HG02798 (cell line): Measurements from ENCODE around the gene SH3GL1.

Experiments used
- ATAC-seq: cut with Tn5 transposase; IDR thresholded peaks from one replicate; pipeline ENCODE4 v1.9.1; 2021; ENCODE audit warnings: mild to moderate bottlenecking; ENCODE audit not compliant: unreplicated experiment, poor library complexity

The SH3GL1 gene

GRCh38 chr19:4326215-4326836, 74.0 kb downstream of the SH3GL1 start:
- ATAC-seq: no peak

- no peak for ATAC-seq
Observed at GRCh38 chr19:4324228-4324627, 76.1 kb downstream of the SH3GL1 start.

- ATAC-seq: no peak
Observed at GRCh38 chr19:4323692-4324091, 76.7 kb downstream of the SH3GL1 start.

GRCh38 chr19:4322942-4323665, 77.2 kb downstream of the SH3GL1 start:
- ATAC-seq: no peak

- ATAC-seq: no peak
Observed at GRCh38 chr19:4320419-4320818, 79.9 kb downstream of the SH3GL1 start.

GRCh38 chr19:4319067-4319718, 81.2 kb downstream of the SH3GL1 start:
- no peak for ATAC-seq

GRCh38 chr19:4318460-4318859, 81.9 kb downstream of the SH3GL1 start:
- no peak for ATAC-seq

- ATAC-seq: no peak
Observed at GRCh38 chr19:4316956-4317355, 83.4 kb downstream of the SH3GL1 start.

GRCh38 chr19:4313847-4314490, 86.4 kb downstream of the SH3GL1 start:
- no peak for ATAC-seq
